BLaER1 (cell line): ENCODE data around the gene B2M.
"Not testable (repeated sequence)": the region's sequence is repeated elsewhere in the genome, so short reads cannot be mapped to it uniquely, and the experiment has no call there.

Experiments used
- H3K27ac ChIP-seq: shearing (Covaris generic); formaldehyde crosslinking; 2 replicates; pipeline ENCODE4 v1.8.1; 2022
- H3K27me3 ChIP-seq: shearing (Covaris generic); formaldehyde crosslinking; 2 replicates; pipeline ENCODE4 v1.8.1; 2022
- H3K36me3 ChIP-seq: shearing (Covaris generic); formaldehyde crosslinking; 2 replicates; pipeline ENCODE4 v1.8.1; 2022
- H3K4me1 ChIP-seq: shearing (Covaris generic); formaldehyde crosslinking; 2 replicates; pipeline ENCODE4 v1.8.1; 2022
- H3K4me2 ChIP-seq: shearing (Covaris generic); formaldehyde crosslinking; 2 replicates; pipeline ENCODE4 v1.8.1; 2022
- H3K4me3 ChIP-seq: shearing (Covaris generic); formaldehyde crosslinking; 2 replicates; pipeline ENCODE4 v1.8.1; 2022
- H3K9ac ChIP-seq: shearing (Covaris generic); formaldehyde crosslinking; 2 replicates; pipeline ENCODE4 v1.8.1; 2022
- H3K9me3 ChIP-seq: shearing (Covaris generic); formaldehyde crosslinking; 2 replicates; pipeline ENCODE4 v1.8.1; 2022
- H4K20me1 ChIP-seq: shearing (Covaris generic); formaldehyde crosslinking; 2 replicates; pipeline ENCODE4 v1.8.1; 2022
- Cebpa-rat ChIP-seq: shearing (Covaris generic); IDR thresholded peaks from 2 replicates; pipeline ENCODE4 v1.8.1; 2022

The B2M gene

GRCh38 chr15:44720460-44721176 lies 9.3 kb downstream of the B2M start:
- Histone ChIP-seq H4K20me1 (peaks cover 38% of the 10 kb centered on the region), H3K27me3 (no peaks in the 10 kb centered on the region)

GRCh38 chr15:44722011-44722410 lies 10.7 kb downstream of the B2M start:
- no peak overlapping the region for H3K4me2 ChIP-seq
- H3K9me3 ChIP-seq = no peaks in the 10 kb centered on the region
- TF ChIP-seq Cebpa-rat = no peak
- no peaks in the 10 kb centered on the region for H3K27me3 ChIP-seq
- H3K36me3 ChIP-seq = peaks cover 25% of the 10 kb centered on the region
- peaks cover 24% of the 10 kb centered on the region for H4K20me1 ChIP-seq
- no peak overlapping the region for H3K27ac ChIP-seq
- peaks cover 48% of the 10 kb centered on the region for H3K4me1 ChIP-seq
- no peak overlapping the region for H3K4me3 ChIP-seq
- H3K9ac ChIP-seq = no peak overlapping the region

More at GRCh38 chr15:44720460-44721176, 9.3 kb downstream of the B2M start:
- no peaks in the 10 kb centered on the region for H3K9me3 ChIP-seq
- no peak overlapping the region for H3K27ac ChIP-seq
- no peak overlapping the region for H3K4me2 ChIP-seq
- no peak overlapping the region for H3K9ac ChIP-seq
- H3K36me3 ChIP-seq = peaks cover 39% of the 10 kb centered on the region
- TF ChIP-seq Cebpa-rat = no peak
- H3K4me1 ChIP-seq = peaks cover 48% of the 10 kb centered on the region
- H3K4me3 ChIP-seq = no peak overlapping the region

GRCh38 chr15:44726136-44726535 lies 14.8 kb downstream of the B2M start:
- peak overlapping the region; percentile 70 for H3K9ac ChIP-seq
- peak overlapping the region; percentile 88 for H3K27ac ChIP-seq
- peaks cover 67% of the 10 kb centered on the region for H3K4me1 ChIP-seq
- no peaks in the 10 kb centered on the region for H3K27me3 ChIP-seq
- H4K20me1 ChIP-seq = no peaks in the 10 kb centered on the region
- no peak for TF ChIP-seq Cebpa-rat
- peak overlapping the region; percentile 8; the same call in 1 of the 2 replicates for H3K4me3 ChIP-seq
- H3K9me3 ChIP-seq = no peaks in the 10 kb centered on the region
- H3K36me3 ChIP-seq = no peaks in the 10 kb centered on the region
- H3K4me2 ChIP-seq = peak overlapping the region; percentile 87

- no peak for TF ChIP-seq Cebpa-rat
- peaks cover 67% of the 10 kb centered on the region for H3K4me1 ChIP-seq
These were observed 15.5 kb downstream of the B2M start for GRCh38 chr15:44726568-44727484.

GRCh38 chr15:44727485-44728231 lies 16.3 kb downstream of the B2M start:
- no peak for TF ChIP-seq Cebpa-rat
- Histone ChIP-seq H3K4me3 (peak overlapping the region; percentile 78; the same call in 1 of the 2 replicates), H3K4me1 (peaks cover 67% of the 10 kb centered on the region), H3K36me3 (peaks cover 9% of the 10 kb centered on the region; the same call in 1 of the 2 replicates), H3K4me2 (peak overlapping the region; percentile 87), H3K9me3 (no peaks in the 10 kb centered on the region), H3K9ac (no peak overlapping the region), H3K27me3 (no peaks in the 10 kb centered on the region), H4K20me1 (no peaks in the 10 kb centered on the region), H3K27ac (peak overlapping the region; percentile 88)

More at GRCh38 chr15:44726568-44727484, 15.5 kb downstream of the B2M start:
- Histone ChIP-seq H3K27ac (peak overlapping the region; percentile 88), H3K9ac (peak overlapping the region; percentile 70), H3K4me2 (peak overlapping the region; percentile 87), H3K27me3 (no peaks in the 10 kb centered on the region), H3K36me3 (peaks cover 6% of the 10 kb centered on the region; the same call in 1 of the 2 replicates), H4K20me1 (no peaks in the 10 kb centered on the region), H3K9me3 (no peaks in the 10 kb centered on the region), H3K4me3 (peak overlapping the region; percentile 8; the same call in 1 of the 2 replicates)

- H3K4me1 ChIP-seq = peaks cover 67% of the 10 kb centered on the region
- H3K27ac ChIP-seq = peak overlapping the region; percentile 88
- H3K9me3 ChIP-seq, H3K27me3 ChIP-seq, H3K36me3 ChIP-seq, H4K20me1 ChIP-seq: not testable (repeated sequence)
- H3K4me3 ChIP-seq = peak overlapping the region; percentile 78
- H3K4me2 ChIP-seq = peak overlapping the region; percentile 87
- peak overlapping the region; percentile 51 for H3K9ac ChIP-seq
These were observed 16.9 kb downstream of the B2M start for GRCh38 chr15:44728232-44728575.

- Histone ChIP-seq H3K4me2 (peak overlapping the region; percentile 89), H3K4me3 (peak overlapping the region; percentile 78), H3K4me1 (peaks cover 61% of the 10 kb centered on the region), H3K9me3 (no peaks in the 10 kb centered on the region), H4K20me1 (no peaks in the 10 kb centered on the region), H3K27ac (peak overlapping the region; percentile 88), H3K27me3 (no peaks in the 10 kb centered on the region), H3K9ac (peak overlapping the region; percentile 84), H3K36me3 (peaks cover 9% of the 10 kb centered on the region; the same call in 1 of the 2 replicates)
- no peak for TF ChIP-seq Cebpa-rat
These were observed 17.5 kb downstream of the B2M start for GRCh38 chr15:44728576-44729407.

- Histone ChIP-seq H3K27ac (peak overlapping the region; percentile 82), H3K9ac (peak overlapping the region; percentile 84), H3K27me3 (no peaks in the 10 kb centered on the region), H3K4me2 (peak overlapping the region; percentile 89), H3K36me3 (peaks cover 9% of the 10 kb centered on the region; the same call in 1 of the 2 replicates), H3K9me3 (no peaks in the 10 kb centered on the region), H3K4me3 (peak overlapping the region; percentile 78), H3K4me1 (peaks cover 53% of the 10 kb centered on the region), H4K20me1 (no peaks in the 10 kb centered on the region)
- no peak for TF ChIP-seq Cebpa-rat
These were observed 18.3 kb downstream of the B2M start for GRCh38 chr15:44729408-44730127.
